ENCODE measurements around the gene EHD3.

EHD3 gene

DNA sequence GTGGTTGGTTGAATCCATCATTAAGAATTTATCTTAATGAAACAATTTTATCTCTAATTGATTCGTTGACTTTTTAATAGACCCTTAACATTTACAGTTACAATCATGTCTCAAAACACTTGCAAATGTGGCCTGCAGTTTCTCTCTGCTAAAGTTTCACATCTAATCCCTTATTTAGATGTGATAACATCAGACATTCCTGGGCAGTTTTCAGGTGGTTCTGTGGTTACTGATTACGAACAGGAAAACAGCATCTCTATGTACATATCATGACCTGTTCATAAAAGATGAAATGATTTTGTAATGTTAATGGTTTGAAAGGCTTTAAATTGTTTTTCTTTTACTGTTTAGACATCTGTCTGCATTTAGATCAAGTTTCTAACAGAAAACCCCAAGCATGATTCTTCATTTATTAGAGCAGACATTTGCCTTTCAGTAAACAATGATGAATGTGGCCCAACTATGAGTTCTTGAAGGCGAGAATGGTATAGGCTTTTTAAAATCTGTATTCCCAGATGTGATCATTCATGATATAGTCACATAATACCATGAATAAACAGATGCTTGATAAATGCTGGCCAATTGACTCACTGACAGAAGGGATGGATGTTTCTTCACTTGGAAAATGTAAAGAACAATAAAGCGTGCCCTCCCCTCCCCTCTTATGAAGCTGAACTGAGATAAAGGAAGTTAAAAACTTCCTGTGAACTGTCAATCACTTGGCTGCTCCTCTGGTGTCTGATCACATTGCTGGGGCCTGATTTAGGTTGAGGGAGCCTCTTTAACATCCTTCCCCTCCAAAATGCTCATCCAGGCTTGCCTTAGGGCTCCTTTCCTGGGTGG, 20.1 kb upstream of the EHD3 start:
- DNase-seq = no peak

DNA sequence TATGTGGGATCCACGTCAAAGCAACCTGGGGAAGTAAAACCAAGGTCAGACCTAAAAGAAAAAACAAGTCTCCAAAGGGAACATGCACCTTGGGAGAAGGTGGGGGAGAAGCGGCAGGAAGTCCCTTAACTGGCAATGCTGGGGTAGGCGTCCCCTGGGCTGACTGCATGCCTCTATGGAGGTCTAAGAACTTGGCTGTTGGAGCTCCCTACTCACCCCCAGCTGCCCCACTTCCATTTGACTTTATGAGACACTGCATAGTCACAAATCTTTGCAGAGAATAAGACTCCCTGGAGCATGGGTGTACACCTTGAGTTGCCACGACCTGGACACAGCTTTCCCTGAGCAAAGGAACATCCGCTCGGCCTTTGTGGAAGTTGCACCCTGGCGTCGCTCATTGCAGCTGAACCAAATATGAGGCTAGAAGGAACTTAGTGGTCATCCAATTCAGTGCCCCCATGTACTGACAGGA, 19.5 kb upstream of the EHD3 start:
- DNase-seq = no peak

DNA sequence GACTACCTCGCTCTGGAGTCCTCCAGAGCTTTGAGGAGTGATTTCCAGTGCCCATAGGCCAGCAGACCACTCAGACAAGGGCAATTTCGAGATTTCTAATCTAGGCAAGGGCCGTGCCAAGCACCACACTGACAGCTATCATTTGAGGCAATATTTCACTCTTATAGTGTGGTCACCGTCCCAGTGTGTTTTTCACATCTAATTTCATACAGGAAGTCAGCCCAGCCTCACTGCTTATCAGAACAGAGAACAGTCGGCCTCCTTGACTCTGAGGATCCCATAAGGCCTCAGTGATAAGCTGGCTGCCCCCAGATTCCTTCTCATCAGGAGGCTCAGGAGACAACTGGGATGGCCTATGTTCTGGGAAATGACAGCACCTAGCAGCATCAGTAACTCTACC, 17.2 kb upstream of the EHD3 start:
- DNase-seq = no peak

DNA sequence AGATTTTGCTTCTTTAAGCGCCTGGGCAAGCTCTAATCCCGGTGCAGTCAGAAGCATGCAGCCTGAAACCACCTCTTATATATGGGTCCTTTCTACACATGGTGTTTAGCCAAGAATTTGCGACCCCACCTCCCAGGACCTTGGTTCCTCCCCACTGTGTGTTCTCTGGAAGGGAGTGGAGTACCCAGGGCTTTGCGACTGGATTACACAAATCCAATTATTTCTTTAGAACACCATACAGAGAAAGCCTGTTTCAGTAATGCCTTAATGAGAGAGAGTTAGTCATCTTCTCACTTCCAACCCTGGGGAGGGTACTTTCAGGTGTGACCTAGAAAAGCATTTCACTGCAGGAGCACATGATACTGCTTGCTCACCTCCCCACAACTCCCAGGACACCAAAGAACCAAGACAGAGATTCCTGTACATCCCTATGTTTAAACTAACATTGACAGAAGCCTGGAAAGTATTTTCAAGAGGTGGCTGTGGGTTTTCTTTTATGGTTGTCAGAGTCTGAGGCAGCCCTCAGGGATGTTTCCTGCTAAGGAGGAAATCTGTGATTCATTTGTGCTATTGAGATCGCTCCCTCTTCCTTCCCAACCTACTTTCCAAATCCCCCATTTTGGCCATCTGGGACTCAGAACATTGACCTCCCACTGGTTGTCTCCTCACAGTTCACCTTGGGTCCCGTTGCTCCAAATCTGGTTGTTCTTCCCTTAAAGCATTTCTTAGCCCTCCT, 16.3 kb upstream of the EHD3 start, which contains the start of gene CAPN14:
TSS of gene CAPN14 (minus strand) at position 51 of the 736 bp plus-strand sequence. CDS start 12,068 bp downstream, outside the sequence.
- DNase-seq = no peak

DNA sequence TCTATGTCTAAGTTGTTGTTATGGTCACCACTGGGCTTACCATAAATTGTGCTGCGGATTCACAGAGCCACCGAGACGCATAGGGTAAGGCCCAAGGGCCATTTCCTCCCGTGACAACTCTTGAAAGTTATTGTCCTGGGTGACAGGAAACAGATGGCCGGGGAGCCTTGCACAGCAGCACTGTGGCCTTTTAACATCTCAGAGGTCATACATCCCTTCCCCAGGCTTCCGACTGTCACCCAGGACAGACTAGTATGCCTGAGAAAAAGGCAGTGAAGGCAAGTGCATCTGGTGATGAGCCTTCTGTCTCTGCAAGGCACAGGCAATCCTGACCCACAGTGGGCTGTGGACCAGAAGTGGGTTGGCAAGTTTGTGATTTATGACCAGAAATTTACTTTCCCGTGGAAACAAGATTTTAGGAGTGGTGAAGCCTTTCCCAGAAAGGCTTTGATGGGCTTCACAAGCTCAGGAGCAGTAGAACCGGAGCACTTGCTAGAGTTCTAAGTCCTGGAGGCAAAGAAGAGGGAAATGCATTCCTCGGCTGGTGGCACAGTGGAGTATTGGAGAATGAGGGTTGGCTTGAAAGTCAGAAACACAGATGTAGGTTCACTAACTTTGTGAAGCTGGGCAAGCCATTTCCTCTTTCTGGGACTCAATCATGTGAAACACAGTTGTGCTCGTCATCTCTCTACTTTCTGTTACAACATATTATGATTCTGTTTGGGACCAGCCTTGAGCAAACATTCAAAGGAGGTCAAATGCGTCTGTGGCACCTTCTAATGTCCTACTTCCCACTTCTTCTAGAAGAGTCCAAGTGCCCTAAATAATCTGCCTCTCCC, 14.6 kb upstream of the EHD3 start:
- DNase-seq = no peak

DNA sequence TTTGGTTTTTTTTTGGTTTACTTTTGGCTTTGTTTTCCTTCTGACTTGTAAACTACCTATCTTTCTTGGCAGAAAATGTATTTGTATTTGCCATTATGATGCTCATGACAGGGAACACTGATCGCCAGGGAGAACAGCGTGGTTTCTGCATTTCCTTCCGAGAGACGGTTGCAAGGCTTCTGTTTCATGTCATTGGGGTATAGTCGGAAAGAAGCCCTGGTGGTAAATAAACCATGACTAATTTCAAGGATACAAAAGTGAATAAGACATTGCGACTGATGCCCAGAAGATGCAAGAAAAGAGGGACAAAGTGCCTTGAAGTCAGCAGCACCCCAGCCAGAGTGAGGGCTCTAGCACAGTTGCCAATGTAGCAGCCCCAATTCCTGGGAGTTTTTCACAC, 12.4 kb upstream of the EHD3 start:
- no peak for DNase-seq

DNA sequence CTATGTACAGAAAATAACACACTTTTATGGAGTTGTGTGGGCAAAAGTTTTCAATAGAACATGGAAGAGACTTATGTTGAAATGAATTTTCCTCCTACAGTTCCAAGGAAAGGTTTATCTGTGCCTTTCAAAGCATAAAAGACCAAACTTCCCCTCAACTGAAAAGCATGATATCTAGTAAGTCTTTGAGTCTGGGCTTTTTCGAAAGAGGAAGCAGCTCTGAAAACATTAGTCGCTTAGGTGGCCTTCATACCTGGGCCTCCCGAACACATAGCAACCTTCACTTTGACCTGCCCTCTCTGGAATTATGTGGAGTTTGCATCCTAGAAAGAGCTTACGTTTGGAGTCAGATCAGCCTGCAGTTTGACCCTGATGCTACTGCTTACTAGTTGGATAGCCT, 11.9 kb upstream of the EHD3 start:
- DNase-seq = no peak

DNA sequence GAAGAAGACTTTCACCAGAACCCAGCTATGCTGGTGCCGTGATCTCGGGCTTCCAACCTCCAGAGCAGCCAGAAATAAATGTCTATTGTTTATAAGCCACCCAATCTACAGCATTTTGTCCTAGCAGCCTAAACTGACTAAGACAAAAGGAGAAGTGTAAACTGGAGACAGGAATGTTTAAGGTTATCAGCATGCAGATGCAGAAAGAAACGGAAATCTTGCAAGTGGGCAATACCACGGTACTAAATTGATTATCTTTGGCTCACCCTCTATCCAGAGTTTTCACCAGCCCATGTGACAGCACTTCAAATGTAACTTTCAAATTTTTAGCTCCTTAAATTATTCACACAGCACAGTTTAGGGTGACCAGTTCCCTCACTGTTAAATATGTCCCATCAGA, 10.9 kb upstream of the EHD3 start:
- no peak for DNase-seq

DNA sequence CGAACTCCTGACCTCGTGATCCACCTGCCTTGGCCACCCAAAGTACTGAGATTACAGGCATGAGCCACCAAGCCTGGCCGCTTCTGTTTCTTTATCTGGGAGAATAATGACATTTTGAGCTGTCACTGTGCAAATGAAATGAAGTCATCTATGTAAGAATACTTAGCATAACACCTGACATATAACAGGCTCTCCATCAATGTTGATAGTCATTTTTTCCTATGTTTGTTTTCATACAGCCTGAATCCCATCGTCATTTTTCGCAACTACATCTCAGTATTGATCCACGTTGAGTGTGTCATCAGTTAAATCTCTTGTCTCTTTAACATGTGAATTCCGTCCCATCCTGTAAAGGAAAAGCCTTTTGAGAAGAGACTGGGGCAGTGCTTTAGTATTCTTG, 10.2 kb upstream of the EHD3 start:
- no peak for DNase-seq

DNA sequence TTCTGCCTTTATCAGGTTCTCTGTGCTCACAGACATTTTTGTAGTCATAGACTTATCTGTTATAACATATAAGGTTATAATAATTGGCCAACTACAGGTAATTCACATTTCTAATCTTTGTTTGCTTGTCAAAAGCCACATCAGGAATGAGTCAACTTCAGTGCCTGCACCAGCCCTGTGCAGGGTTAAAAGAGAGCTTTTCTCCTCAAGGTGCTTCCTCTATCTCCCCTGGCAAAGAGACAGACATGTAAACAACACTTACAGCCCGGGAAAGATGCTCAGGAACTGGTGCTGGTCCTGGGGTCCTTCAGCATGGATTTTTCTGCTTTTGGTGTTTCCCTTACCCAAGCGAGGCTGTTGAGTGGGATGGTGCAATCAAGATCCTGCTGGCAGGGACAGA, 7.7 kb upstream of the EHD3 start:
- DNase-seq = no peak

DNA sequence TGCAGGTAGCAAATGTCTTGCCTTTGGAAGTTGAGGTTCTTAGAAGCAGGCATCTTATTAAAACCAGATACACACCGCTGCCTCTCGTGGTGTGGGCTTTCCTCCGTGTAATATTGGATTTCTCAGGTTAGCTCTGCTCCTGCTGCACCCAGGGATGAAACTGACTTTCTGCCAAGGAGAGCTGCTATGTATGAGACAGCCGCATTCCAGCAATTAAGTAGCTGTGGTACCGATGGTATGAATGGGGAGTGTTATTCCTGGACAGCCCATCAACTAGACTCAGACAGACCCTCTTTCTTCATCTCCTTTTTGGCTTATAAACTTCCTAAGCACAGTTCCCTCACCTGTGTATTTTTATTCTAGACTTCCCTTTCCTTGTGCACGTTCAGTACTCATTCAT, 6.8 kb upstream of the EHD3 start:
- DNase-seq = no peak

DNA sequence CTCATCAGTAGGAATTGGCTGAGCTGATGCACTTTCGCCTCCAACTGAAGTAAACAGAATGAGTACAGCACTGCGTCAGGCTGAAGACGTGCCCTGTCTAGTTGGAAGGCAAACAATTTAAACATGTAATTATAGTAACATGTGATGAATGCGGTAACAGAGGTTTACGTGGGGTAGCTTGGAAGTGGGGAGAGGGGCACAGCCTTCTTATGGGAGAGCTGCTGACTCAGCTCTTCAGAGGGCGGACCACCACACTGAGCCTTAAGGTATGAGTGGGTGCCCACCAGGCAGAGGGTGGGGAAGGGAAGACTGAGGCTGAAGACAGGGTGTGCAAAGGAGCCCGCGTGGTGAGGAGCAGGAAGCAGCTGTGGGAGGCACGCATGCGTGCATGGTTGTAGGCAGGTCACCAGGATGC, 6.2 kb upstream of the EHD3 start:
- DNase-seq = no peak

DNA sequence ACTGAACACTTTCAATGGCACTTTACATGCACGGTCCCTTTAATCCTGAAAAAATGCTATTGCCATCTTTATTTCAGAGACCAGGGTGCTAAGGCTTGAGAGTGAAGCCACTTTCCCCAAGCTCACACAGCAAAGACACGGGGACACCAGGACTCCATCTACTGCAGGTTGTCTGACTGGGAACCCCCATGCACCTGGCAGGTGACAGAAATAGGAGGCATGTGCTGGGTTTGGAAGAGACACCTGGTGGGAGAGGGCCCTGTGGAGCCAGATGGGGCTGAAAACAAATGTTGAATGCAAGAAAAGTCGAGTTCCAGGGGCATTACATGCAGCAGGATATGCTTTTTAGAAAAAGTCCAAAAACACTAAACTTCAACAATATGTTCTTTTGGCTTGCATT, 5.2 kb upstream of the EHD3 start:
- DNase-seq = no peak

DNA sequence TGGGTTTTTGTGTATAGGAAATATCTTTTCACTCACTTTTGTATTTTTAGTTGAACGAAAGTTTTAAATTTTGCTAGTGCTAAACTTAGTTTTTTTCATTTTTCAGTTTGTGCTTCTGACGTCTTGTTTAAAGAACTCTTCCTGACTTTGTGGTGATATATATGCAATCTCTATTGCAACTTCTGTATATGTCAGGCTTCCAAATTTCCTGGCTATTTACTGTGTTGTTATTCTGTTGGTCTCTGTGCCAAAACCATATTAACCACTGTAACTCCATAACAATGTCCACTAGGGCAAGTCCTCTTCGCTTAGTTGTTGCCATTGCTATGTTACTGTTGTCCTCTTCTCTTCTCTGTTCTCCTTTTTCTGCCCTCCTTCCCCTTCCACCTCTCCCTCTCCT, 3.2 kb upstream of the EHD3 start:
- no peak for DNase-seq

DNA sequence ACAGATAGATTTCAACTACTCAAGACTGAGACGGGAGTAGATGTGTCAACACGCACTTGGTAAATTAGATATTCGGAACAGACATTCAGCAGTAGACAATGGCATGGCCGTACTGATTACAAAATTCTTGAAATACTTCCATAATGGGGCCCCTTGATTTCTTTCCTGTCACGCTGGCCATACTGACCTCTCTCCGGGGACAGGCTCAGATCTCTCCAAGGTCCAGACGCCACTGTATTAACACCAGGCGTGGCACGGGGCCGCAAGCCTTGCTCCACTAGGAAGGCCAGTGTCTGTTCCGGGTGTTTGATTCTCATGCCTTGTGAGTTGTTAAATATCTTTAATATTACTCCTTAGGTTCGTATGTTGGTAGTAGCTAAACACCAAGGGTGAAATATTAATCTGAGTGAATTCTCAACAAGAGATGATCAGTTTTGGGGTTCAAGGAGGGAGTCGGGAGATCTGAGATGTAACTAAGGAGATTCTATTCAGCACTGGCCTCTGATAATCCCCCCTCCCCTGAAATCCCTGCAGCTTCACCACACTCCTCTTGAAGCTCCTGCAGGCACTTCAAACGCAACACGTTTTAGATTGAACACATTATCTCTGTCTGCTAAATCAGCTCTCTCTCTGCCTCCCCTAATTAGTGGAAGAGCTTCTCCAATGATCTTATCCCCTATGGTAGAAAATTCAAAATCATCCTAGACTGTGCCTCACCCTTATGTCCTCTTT, 2.2 kb upstream of the EHD3 start:
- DNase-seq = no peak

DNA sequence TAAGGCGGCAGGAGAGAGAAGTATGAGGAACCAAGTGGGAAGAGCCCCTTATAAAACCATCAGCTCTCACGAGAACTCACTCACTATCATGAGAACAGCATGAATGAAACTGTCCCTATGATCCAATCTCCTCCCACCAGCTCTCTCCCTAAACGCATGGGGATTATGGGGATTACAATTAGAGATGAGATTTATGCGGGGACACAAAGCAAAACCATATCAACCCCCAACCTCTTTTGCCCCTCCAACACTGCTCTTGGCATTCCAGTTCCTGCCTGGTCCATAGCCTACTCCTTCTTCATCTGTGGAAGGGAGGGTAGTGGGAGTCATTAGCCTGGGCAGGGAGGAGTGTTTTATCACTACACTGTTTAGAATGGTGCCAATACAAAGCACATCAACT, 1.4 kb upstream of the EHD3 start:
- no peak for DNase-seq

DNA sequence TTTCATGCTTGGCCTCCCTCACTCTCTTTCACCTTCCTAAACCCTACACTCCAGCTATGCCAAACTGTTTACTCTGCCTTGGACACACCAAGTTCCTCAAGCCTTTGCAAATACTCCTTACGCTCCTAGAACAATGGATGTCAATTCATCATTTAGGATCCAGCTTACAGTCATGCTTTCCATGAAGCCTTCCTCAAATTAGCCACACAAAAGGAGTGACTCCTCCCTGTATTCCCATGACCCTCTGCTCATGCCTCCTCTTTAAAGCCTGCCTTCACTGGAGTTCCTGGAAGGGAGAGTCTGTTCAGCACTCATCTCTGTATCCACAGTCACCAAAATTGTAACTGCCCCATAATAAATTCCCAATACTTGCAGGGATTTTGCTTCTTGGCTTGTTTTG, 721 bp upstream of the EHD3 start:
- DNase-seq = no peak

DNA sequence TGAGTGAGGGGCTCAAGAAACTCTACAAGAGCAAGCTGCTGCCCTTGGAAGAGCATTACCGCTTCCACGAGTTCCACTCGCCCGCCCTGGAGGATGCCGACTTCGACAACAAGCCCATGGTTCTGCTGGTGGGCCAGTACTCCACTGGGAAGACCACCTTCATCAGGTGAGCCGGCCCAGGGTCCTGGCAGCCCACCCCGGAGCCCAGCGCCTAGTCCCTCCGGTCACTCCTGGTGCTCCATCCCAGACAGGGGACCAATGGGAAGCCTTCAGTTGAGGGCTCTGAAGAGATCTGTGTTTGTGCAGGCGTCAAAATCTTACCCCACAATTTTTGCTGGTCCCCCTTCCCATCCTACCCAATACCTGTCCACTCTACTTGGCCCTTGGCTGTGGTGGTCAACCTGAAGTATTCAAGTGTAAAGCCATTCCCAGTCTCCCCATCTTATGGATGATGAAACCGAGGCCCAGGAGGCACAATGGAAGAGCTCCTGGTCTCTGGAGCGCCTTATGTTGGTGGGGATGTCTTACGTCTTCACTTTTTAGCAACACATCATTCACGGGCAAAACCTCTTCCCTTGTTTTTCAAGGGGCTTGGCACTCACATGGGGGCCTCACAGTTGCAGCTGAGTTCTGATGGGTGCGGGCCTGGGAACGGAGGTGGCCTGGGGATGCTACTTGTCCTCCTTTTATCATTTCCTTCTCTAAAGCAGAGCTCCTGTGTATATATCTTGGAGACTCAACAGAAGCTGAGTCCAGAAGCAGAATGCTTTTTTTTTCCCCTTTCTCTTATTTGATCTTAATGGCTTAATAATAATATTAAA, 941 bp downstream of the EHD3 start:
- DNase-seq = no peak

DNA sequence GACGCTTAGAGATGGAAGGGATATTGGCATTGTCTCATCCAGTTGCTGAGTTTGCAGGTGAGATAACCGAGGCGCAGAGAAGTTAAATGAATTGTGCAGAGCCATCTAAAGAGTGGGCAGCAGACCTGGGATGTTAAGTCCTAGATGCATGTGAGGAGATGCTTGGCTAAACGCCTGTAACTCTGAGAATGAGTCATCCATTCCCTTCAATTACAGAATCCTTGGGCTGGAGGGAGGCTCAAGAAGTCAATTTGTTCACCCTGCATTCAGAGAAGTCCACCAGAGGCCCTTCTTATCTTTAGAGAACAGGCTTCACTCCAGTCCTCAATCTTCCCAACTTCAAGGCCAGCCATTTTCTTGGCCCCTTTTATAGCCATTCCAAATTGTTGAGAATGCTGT, 1.6 kb downstream of the EHD3 start:
- no peak for DNase-seq

DNA sequence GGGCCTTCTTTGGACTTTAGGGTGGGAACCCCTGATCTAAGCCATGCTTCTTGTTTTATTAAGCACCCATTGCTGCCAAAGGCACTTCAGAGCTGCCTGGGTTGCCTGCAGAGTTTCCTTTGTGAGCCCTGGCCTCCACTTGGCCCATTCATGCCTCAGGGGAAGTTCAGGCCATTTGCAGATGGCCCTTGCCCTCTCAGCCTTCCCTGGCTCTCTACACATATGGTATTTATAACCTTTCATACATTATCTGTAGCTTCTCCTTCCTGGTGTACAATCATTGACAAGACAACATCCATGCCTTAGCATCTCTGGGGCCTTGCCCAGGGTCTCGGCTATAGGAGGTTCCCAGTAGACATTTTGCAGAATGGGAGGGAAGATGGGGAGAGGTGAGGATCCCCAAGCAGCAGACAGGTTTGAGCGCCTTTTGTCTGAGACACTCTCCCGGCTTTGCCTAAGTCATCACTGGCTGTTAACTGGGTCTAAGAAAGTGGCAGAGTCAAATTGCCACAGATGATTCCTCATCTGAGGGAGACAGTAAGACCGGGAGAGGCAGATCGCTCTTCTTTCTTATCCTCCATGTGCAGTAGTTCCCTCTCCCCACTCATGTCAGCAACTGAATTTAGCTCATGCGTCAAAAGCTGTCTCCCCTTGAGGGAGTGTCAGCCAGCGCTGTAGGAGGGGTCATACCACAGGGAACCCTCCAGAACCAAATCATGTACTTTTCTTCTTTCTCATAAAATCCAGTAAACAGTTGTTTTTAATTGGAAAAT, 2.7 kb downstream of the EHD3 start:
- DNase-seq = no peak

All from NCI-H2171 (cell line).